ENCODE results near the gene PPP6R2.
"Not testable (repeated sequence)": the region's sequence is repeated elsewhere in the genome, so short reads cannot be mapped to it uniquely, and the experiment has no call there.

- not testable (repeated sequence) for TF ChIP-seq EZH2 (IDR thresholded peaks at IDR 0.05; ENCODE audit: low read length, missing control alignments); CTCF (conservative IDR thresholded peaks at IDR 0.05 in 1 of 2, IDR thresholded peaks at IDR 0.05 in 1 of 2; ENCODE audit: low read depth in 1 of 2, low read length in 2 of 2)
Observed at GRCh38 chr22:50408954-50409353, 65.8 kb downstream of the PPP6R2 start.
